Small intestine (tissue), 7 donors: ENCODE measurements around the gene IGFBP5. TPM values are rescaled to one million over a fixed set of nuclear protein-coding genes. Genes with fewer than 3 reads are reported as not detected.

ENCODE experiments used
- DNase-seq, 2 donors: peaks; one replicate each; pipeline versions ENCODE4 v3.0.0 to v3.0.0-alpha.2; 2013
- FAIRE-seq: peaks from 2 replicates; lab custom pipeline; 2012; peaks lifted over from hg19 to GRCh38; lab: Jason Lieb, UNC
- H3K27ac ChIP-seq, 3 donors: one replicate each; pipeline ENCODE4 v1.5.1; 2013; ENCODE audit warnings: low read length in 2 of 3, mild to moderate bottlenecking in 2 of 3, control low read depth in 1 of 3, inconsistent platforms in 1 of 3, low read depth in 1 of 3, moderate library complexity in 1 of 3
- H3K27me3 ChIP-seq, 3 donors: one replicate each; pipeline ENCODE4 v1.6.1; 2013; ENCODE audit warnings: low read length in 3 of 3, inconsistent platforms in 1 of 3; ENCODE audit not compliant: control insufficient read depth in 3 of 3, insufficient read depth in 3 of 3
- H3K36me3 ChIP-seq, 3 donors: one replicate each; pipeline ENCODE4 v1.6.1; 2013; ENCODE audit warnings: low read length in 3 of 3, inconsistent platforms in 1 of 3, low read depth in 1 of 3, mild to moderate bottlenecking in 1 of 3, moderate library complexity in 1 of 3; ENCODE audit not compliant: control insufficient read depth in 3 of 3, insufficient read depth in 2 of 3
- H3K4me1 ChIP-seq, 3 donors: one replicate each; pipeline ENCODE4 v1.6.1; 2013; ENCODE audit warnings: low read length in 2 of 3, inconsistent platforms in 1 of 3, low read depth in 1 of 3, mild to moderate bottlenecking in 1 of 3, moderate library complexity in 1 of 3; ENCODE audit not compliant: control insufficient read depth in 3 of 3, insufficient read depth in 2 of 3
- H3K4me3 ChIP-seq, 3 donors: one replicate each; pipeline ENCODE4 v1.5.1; 2013; ENCODE audit warnings: low read length in 3 of 3, control low read depth in 1 of 3, inconsistent platforms in 1 of 3, low read depth in 1 of 3, mild to moderate bottlenecking in 1 of 3, moderate library complexity in 1 of 3
- H3K9me3 ChIP-seq, 2 donors: one replicate each; pipeline ENCODE4 v1.6.1; 2013; ENCODE audit warnings: low read depth in 1 of 2, low read length in 1 of 2; ENCODE audit not compliant: control insufficient read depth in 2 of 2, insufficient read depth in 1 of 2
- WGBS, 3 donors: extraction: QIAGEN DNeasy Blood & Tissue Kit; methylation state at CpG; one replicate each; pipeline ENCODE4 v1.1.7; 2013; 5-methylcytosine and 5-hydroxymethylcytosine counted together
- polyA plus RNA-seq, 4 donors: library from polyadenylated mRNA; stranded (reverse) in 3 of 4; unstranded in 1 of 4; fragments of 200-250 nt in 3 of 4; fragments of 120-200 nt in 1 of 4; gene quantifications; one replicate each; pipeline versions ENCODE4 v1.2.1 to v1.2.3, GENCODE V29; 2013
- donor health status: healthy with polysubstance abuse.
- donor health status: control.
- donor health status: control.
- donor health status: Bipolar disorder and iron deficiency.
- donor health status: healthy.

IGFBP5 gene
- polyA plus RNA-seq, 4 donors, result 1.3 to 107 (median 19.0) TPM

- Histone ChIP-seq H3K4me1 (peaks cover 0 to 3% (median 2%) of the 10 kb centered on the region in 3 donors), H3K36me3 (no peaks in the 10 kb centered on the region), H3K27me3 (no peaks in the 10 kb centered on the region), H3K4me3 (no peak overlapping the region), H3K27ac (peak overlapping the region in 1 of 3 donors; percentile 37), H3K9me3 (no peaks in the 10 kb centered on the region)
- 0 to 93% (median 19%) methylated on average over 1 of the region's 1 CpG for WGBS, 3 donors
- FAIRE-seq, result no peak
- no peak for DNase-seq
Measured at GRCh38 chr2:216736326-216736725, 41.0 kb upstream of the IGFBP5 start.

GRCh38 chr2:216735668-216736067 lies 40.3 kb upstream of the IGFBP5 start:
- H3K4me1 ChIP-seq, result peaks cover 0 to 2% (median 0%) of the 10 kb centered on the region in 3 donors
- FAIRE-seq (no peak), DNase-seq (no peak)
- peak overlapping the region in 1 of 3 donors; percentile 37 for H3K27ac ChIP-seq
- no peaks in the 10 kb centered on the region for H3K36me3 ChIP-seq
- no peaks in the 10 kb centered on the region for H3K9me3 ChIP-seq
- H3K4me3 ChIP-seq, result no peak overlapping the region
- H3K27me3 ChIP-seq, result no peaks in the 10 kb centered on the region

GRCh38 chr2:216735086-216735485 lies 39.7 kb upstream of the IGFBP5 start:
- Histone ChIP-seq H3K4me3 (no peak overlapping the region), H3K4me1 (peaks cover 0 to 2% (median 0%) of the 10 kb centered on the region in 3 donors), H3K9me3 (no peaks in the 10 kb centered on the region), H3K27ac (peak overlapping the region in 2 of 3 donors; percentile 60 to 81), H3K27me3 (no peaks in the 10 kb centered on the region), H3K36me3 (no peaks in the 10 kb centered on the region)
- peak in 1 of 2 donors; percentile 18 for DNase-seq
- no peak for FAIRE-seq
- 60 to 79% (median 66%) methylated on average over 6 of the region's 6 CpGs for WGBS, 3 donors

DNA sequence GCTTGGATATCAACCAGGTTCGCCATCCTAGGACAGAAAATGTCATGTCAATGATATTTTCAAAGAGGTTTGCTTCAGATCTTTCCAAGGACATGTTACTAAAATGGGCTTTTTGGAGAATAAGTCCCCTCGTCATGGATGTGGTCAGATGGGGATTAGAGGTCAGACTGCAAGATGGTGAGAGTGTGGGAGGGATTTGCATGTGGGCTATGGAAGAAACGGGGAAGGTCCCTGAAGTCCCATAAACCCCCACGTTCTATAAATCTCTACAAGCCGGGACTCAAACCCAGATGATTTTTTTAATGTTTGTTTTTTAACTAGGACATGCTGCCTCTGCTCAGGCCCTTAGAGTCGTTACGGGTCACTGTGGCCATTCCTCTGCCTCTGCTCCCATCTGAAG lies 37.7 kb upstream of the IGFBP5 start:
- H3K27ac ChIP-seq, result no peak overlapping the region
- no peaks in the 10 kb centered on the region for H3K36me3 ChIP-seq
- no peaks in the 10 kb centered on the region for H3K27me3 ChIP-seq
- H3K4me1 ChIP-seq, result no peaks in the 10 kb centered on the region
- H3K4me3 ChIP-seq, result no peak overlapping the region
- WGBS, 3 donors, result 74 to 76% (median 75%) methylated on average over 7 of the region's 7 CpGs
- no peaks in the 10 kb centered on the region for H3K9me3 ChIP-seq
- FAIRE-seq, result no peak
- DNase-seq, result no peak

GRCh38 chr2:216732334-216732733 lies 37.0 kb upstream of the IGFBP5 start:
- 34 to 71% (median 50%) methylated on average over 7 of the region's 7 CpGs for WGBS, 3 donors
- H3K27me3 ChIP-seq, result no peaks in the 10 kb centered on the region
- FAIRE-seq, result no peak
- no peaks in the 10 kb centered on the region for H3K36me3 ChIP-seq
- DNase-seq, result no peak
- no peak overlapping the region for H3K27ac ChIP-seq
- H3K4me1 ChIP-seq, result no peaks in the 10 kb centered on the region
- H3K9me3 ChIP-seq, result no peaks in the 10 kb centered on the region
- H3K4me3 ChIP-seq, result no peak overlapping the region

DNA sequence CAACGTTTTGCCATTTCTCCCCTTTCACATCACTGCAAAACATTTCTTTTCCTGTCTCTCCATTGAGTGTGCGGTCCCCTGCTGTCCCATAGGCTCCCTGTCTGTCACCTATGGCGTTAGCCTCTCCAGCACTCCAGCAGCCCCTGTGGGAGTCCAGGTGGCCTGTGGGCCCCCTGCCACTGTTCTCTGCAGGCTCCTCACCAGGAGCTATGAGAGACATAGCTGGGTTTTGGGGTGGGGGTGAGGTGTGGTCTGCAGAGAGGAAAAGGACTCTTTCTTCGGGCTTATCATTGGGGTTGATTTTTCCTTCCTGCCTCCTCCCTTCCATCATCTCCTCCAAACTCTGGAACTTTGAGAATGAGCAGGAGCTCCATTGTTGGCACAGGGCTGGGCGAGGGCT lies 36.1 kb upstream of the IGFBP5 start:
- Histone ChIP-seq H3K9me3 (no peaks in the 10 kb centered on the region), H3K27ac (no peak overlapping the region), H3K4me3 (no peak overlapping the region), H3K36me3 (no peaks in the 10 kb centered on the region), H3K4me1 (no peaks in the 10 kb centered on the region), H3K27me3 (no peaks in the 10 kb centered on the region)
- WGBS, 3 donors, result 75 to 82% (median 77%) methylated on average over 5 of the region's 5 CpGs
- no peak for FAIRE-seq
- no peak for DNase-seq

GRCh38 chr2:216730871-216731270 lies 35.5 kb upstream of the IGFBP5 start:
- FAIRE-seq (no peak), DNase-seq (no peak)
- WGBS, 3 donors, result 52 to 73% (median 60%) methylated on average over 5 of the region's 5 CpGs
- H3K27me3 ChIP-seq, result no peaks in the 10 kb centered on the region
- no peaks in the 10 kb centered on the region for H3K9me3 ChIP-seq
- no peak overlapping the region for H3K4me3 ChIP-seq
- H3K4me1 ChIP-seq, result no peaks in the 10 kb centered on the region
- H3K27ac ChIP-seq, result no peak overlapping the region
- H3K36me3 ChIP-seq, result no peaks in the 10 kb centered on the region

- DNase-seq, result no peak
- H3K27ac ChIP-seq, result no peak overlapping the region
- 79 to 86% (median 80%) methylated on average over 8 of the region's 8 CpGs for WGBS, 3 donors
- H3K4me1 ChIP-seq, result no peaks in the 10 kb centered on the region
- H3K4me3 ChIP-seq, result no peak overlapping the region
- FAIRE-seq, result no peak
- H3K36me3 ChIP-seq, result no peaks in the 10 kb centered on the region
- H3K27me3 ChIP-seq, result no peaks in the 10 kb centered on the region
- H3K9me3 ChIP-seq, result no peaks in the 10 kb centered on the region
Measured at GRCh38 chr2:216727346-216728122, 32.2 kb upstream of the IGFBP5 start.

- Histone ChIP-seq H3K27ac (no peak overlapping the region), H3K9me3 (no peaks in the 10 kb centered on the region), H3K27me3 (no peaks in the 10 kb centered on the region), H3K4me1 (no peaks in the 10 kb centered on the region), H3K36me3 (no peaks in the 10 kb centered on the region), H3K4me3 (no peak overlapping the region)
- FAIRE-seq (no peak), DNase-seq (no peak)
- WGBS, 3 donors, result 88 to 92% (median 91%) methylated on average over 5 of the region's 5 CpGs
Measured at GRCh38 chr2:216724190-216724589, 28.8 kb upstream of the IGFBP5 start.
